Activated naive CD8-positive, alpha-beta T cell treated with anti-CD3 and anti-CD28 coated beads, Interleukin-2, amount 10 ng/mL, durations not matched to agents 7 days and 5 days (primary cell): ENCODE data around the gene THNSL1. TPM values are rescaled to one million over a fixed set of nuclear protein-coding genes. Genes with fewer than 3 reads are reported as not detected.
A peak's percentile ranks its signal among the peaks of the same experiment; 100 is the strongest.
"Not testable (repeated sequence)": the region's sequence is repeated elsewhere in the genome, so short reads cannot be mapped to it uniquely, and the experiment has no call there.

Experiments
- ATAC-seq: fragments of 150-1000 bp; cut with Tn5 transposase; one replicate; pipeline ENCODE4 v1.10.0; 2021; ENCODE audit warnings: low read depth, moderate library complexity
- POLR2A ChIA-PET: fragments of 350-600 bp; sonication (Branson Sonifier 250); formaldehyde crosslinking; loops from one replicate; lab custom pipeline; 2021; ENCODE audit warnings: antibody characterized with exemption; lab: Charles Lee
- DNase-seq: peaks from one replicate; pipeline ENCODE4 v3.0.0; 2021
- H3K27ac Mint-ChIP-seq: one replicate; pipeline ENCODE4 v1.8.0; 2022; ENCODE audit warnings: mild to moderate bottlenecking, mixed read lengths
- H3K27me3 Mint-ChIP-seq: one replicate; pipeline ENCODE4 v1.8.0; 2022; ENCODE audit warnings: mild to moderate bottlenecking, moderate library complexity, mixed read lengths
- H3K36me3 Mint-ChIP-seq: one replicate; pipeline ENCODE4 v1.8.0; 2021; ENCODE audit warnings: mild to moderate bottlenecking, mixed read lengths
- H3K4me1 Mint-ChIP-seq: one replicate; pipeline ENCODE4 v1.8.0; 2021; ENCODE audit warnings: mixed read lengths
- H3K4me3 Mint-ChIP-seq: one replicate; pipeline ENCODE4 v1.8.0; 2022; ENCODE audit warnings: mild to moderate bottlenecking, moderate library complexity, mixed read lengths
- H3K9me3 Mint-ChIP-seq: one replicate; pipeline ENCODE4 v1.8.0; 2021; ENCODE audit warnings: mixed read lengths
- total RNA-seq, 2 experiments: library from RNA; stranded (reverse); gene quantifications; one replicate each; pipeline ENCODE4 v1.2.3, GENCODE V29; 2021

Gene THNSL1, protein sequence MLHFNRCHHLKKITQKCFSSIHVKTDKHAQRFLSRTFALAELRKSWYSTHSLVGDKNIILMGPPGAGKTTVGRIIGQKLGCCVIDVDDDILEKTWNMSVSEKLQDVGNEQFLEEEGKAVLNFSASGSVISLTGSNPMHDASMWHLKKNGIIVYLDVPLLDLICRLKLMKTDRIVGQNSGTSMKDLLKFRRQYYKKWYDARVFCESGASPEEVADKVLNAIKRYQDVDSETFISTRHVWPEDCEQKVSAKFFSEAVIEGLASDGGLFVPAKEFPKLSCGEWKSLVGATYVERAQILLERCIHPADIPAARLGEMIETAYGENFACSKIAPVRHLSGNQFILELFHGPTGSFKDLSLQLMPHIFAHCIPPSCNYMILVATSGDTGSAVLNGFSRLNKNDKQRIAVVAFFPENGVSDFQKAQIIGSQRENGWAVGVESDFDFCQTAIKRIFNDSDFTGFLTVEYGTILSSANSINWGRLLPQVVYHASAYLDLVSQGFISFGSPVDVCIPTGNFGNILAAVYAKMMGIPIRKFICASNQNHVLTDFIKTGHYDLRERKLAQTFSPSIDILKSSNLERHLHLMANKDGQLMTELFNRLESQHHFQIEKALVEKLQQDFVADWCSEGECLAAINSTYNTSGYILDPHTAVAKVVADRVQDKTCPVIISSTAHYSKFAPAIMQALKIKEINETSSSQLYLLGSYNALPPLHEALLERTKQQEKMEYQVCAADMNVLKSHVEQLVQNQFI
- 1 to 10 TPM; 4.2 to 4.7 TPM for total RNA-seq

DNA sequence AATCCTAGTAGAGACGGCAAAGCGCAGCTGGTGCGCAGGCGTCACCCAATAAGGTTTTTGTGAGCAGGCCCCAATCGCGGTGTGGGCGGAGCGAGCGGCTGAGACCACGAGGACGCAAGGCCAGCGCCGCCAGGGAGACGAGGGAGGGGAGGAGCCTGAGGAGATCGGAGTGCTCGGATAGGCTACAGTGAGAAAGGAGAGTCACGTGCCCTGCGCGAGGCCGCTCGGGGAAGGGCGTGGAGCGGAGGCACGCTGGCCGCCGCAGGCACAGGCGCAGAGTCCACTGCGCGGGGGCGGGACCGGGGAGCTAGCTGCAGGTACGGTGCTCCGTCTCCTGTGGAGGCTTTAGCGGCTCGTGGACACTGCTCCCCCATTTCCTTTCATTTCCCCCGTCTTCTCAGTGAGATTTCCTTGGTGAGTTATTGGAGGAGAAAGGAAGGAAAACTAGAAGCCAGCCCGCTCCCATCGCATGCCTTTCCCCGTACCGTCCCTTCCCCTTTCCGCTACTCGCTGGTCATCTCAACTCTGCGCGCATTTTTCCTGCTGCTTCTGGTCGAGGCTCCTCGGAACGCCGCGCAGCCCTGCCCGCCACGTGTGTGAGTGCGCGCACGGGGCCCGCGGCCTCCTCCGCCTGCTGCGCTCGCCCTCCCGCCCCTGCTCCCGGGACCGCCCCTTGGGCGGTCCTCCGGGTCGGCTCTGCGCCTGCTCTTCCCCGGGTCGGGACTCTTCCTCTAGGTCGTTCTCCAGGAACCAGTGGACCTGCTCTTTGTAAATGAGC, at the start of gene THNSL1:
Gene THNSL1 (plus strand): TSS at position 237 of the 778 bp plus-strand sequence. CDS start 6,612 bp downstream, outside the sequence.
- Mint-ChIP-seq H3K9me3 (peaks cover 1% of the 10 kb centered on the region), H3K4me3 (peak within 1 kb of the TSS; percentile 94), H3K27me3 (no peaks in the 10 kb centered on the region), H3K4me1 (peaks cover 12% of the 10 kb centered on the region), H3K27ac (peak within 1 kb of the TSS; percentile 90), H3K36me3 (peaks cover 2% of the 10 kb centered on the region)
- DNase-seq (peak; percentile 94), ATAC-seq (peak; percentile 98)
- POLR2A ChIA-PET: interaction anchor here (1.1 kb wide), 2 partner anchors 135 to 292 kb away, joined by 3 to 4 read pairs; no protein-coding TSS in a partner anchor

DNA sequence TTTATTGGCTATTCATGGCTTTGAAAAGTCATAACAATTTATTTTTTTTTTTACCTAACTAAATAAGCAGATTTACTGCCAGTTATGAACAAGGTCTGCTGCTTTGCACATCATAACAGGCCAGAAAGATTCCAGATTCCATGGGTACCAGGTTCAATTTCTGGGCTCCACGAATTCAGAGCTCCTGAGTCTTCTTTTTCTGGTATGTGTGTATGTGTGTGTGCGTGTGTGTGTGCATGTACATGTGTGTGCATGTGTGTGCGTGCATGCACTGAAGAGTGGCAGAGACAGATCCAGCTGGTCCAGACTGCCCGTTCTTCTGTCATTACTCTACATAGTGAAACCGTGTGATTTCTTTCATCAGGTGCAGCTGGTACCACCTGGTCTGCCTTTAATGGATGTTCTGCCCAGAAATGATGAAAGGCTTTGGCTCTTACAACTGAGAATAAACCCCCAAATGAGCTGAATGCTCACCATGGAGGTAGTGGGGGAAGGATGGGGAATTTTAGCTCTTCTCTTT, 49.4 kb upstream of the THNSL1 start:
- ATAC-seq: no peak
- no peaks in the 10 kb centered on the region for H3K36me3 Mint-ChIP-seq
- no peaks in the 10 kb centered on the region for H3K27me3 Mint-ChIP-seq
- DNase-seq: no peak
- peaks cover 2% of the 10 kb centered on the region for H3K4me1 Mint-ChIP-seq
- POLR2A ChIA-PET: no interaction called here
- no peaks in the 10 kb centered on the region for H3K9me3 Mint-ChIP-seq
- H3K27ac Mint-ChIP-seq: no peak overlapping the region
- H3K4me3 Mint-ChIP-seq: no peak overlapping the region

DNA sequence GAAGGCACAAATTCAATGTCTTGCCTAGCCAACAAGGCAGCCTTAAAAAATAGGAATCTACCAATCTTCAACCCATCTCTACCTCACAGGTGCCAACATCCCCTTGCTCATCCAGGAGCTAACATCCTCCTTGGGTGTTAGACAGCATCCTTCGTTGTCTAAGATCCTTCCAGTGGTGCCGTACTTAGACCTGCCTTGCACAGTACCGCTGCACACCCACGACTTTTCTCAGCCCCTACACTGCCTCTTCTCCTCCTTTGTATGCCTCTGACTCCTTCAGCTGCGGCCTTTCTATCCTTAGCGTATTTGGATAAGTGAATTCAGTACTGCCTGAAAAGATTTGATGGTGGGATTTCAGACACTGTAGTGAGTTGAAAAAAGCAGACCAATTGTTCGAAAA, 48.1 kb upstream of the THNSL1 start:
- POLR2A ChIA-PET: no interaction called here
- DNase-seq: no peak
- no peaks in the 10 kb centered on the region for H3K36me3 Mint-ChIP-seq
- no peak overlapping the region for H3K4me3 Mint-ChIP-seq
- no peak for ATAC-seq
- no peak overlapping the region for H3K27ac Mint-ChIP-seq
- H3K9me3 Mint-ChIP-seq: no peaks in the 10 kb centered on the region
- H3K27me3 Mint-ChIP-seq: no peaks in the 10 kb centered on the region
- H3K4me1 Mint-ChIP-seq: peaks cover 2% of the 10 kb centered on the region

DNA sequence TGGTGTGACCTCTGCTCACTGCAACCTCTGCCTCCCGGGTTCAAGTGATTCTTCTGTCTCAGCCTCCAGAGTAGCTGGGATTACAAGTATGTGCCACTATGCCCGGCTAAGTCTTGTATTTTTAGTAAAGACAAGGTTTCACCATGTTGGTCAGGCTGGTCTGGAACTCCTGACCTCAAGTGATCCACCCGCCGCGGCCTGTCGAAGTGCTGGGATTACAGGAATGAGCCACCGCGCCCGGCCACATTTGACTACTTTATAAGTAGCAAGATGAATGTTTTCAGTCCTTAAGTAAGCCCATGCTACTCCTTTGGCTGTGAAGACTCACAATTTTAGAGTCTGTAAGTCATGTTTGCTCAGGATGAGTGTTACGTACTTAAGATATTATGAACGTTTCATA, 47.5 kb upstream of the THNSL1 start:
- DNase-seq, H3K27me3 Mint-ChIP-seq, H3K27ac Mint-ChIP-seq, H3K4me1 Mint-ChIP-seq, H3K4me3 Mint-ChIP-seq, ATAC-seq, POLR2A ChIA-PET, H3K36me3 Mint-ChIP-seq, H3K9me3 Mint-ChIP-seq: not testable (repeated sequence)

DNA sequence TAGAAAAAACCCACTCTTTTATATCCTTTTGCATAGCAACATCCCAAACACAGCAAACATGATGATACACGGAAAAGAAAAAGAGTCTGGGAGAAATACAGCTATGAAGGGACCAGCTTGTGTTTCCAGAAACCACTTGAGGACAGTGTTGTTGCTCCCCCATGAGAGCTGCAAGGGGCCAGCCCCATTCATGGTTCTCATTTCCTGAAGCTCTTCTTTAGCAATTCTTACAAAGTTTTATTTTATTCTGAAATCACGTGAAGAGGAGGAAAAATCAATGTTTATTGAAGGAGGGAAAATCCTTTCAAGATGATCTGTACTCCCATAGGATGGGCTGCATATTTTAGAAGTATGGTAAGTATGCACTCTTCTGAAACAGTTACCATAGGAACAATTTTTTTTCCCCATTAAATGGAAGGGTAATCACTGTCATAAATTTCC, 46.6 kb upstream of the THNSL1 start:
- Mint-ChIP-seq H3K9me3 (no peaks in the 10 kb centered on the region), H3K4me1 (peaks cover 2% of the 10 kb centered on the region), H3K27me3 (no peaks in the 10 kb centered on the region), H3K36me3 (no peaks in the 10 kb centered on the region), H3K27ac (no peak overlapping the region), H3K4me3 (no peak overlapping the region)
- no peak for ATAC-seq
- POLR2A ChIA-PET: no interaction called here
- no peak for DNase-seq

DNA sequence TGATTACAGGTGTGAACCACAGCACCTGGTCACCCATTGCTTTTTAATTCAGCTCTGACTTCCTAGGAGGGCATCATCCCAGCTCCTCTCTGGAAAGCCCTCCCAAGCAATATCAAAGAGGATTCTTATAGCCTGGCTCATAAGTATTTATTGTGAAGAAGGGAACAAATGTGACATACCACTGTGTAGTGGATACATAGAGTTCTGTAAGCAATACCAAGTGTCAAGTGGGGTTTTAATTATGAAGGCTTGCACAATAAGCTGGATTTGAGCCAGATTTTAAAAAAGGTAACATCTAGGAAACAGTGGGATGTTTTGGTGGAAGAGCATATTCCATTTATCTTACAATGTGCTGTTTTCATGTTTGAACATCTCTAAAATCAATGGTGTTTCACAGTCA, 45.0 kb upstream of the THNSL1 start:
- POLR2A ChIA-PET: no interaction called here
- H3K36me3 Mint-ChIP-seq: peaks cover 3% of the 10 kb centered on the region
- no peak for ATAC-seq
- peaks cover 2% of the 10 kb centered on the region for H3K4me1 Mint-ChIP-seq
- H3K4me3 Mint-ChIP-seq: no peak overlapping the region
- no peaks in the 10 kb centered on the region for H3K27me3 Mint-ChIP-seq
- DNase-seq: no peak
- no peak overlapping the region for H3K27ac Mint-ChIP-seq
- H3K9me3 Mint-ChIP-seq: no peaks in the 10 kb centered on the region

DNA sequence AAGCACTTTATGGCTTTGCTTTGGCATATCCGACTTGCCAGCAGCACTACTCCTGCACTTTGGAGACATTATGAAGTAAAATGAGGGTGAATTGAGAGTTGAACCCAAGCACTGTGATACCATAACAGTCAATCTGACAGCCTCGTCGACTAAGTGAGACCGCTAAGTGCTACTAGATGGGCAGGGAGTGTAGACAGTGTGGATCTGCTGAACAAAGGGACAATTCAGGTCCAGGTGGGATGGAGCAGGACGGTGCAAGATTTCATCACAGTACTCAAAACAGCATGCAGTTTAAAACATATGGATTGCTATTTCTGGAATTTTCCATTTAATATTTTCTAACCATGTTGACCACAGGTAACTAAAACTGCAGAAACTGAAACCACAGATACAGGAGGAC, 43.2 kb upstream of the THNSL1 start:
- POLR2A ChIA-PET: no interaction called here
- H3K27ac Mint-ChIP-seq: no peak overlapping the region
- DNase-seq (no peak), ATAC-seq (no peak)
- no peaks in the 10 kb centered on the region for H3K9me3 Mint-ChIP-seq
- no peak overlapping the region for H3K4me3 Mint-ChIP-seq
- no peaks in the 10 kb centered on the region for H3K4me1 Mint-ChIP-seq
- H3K36me3 Mint-ChIP-seq: peaks cover 3% of the 10 kb centered on the region
- H3K27me3 Mint-ChIP-seq: no peaks in the 10 kb centered on the region

DNA sequence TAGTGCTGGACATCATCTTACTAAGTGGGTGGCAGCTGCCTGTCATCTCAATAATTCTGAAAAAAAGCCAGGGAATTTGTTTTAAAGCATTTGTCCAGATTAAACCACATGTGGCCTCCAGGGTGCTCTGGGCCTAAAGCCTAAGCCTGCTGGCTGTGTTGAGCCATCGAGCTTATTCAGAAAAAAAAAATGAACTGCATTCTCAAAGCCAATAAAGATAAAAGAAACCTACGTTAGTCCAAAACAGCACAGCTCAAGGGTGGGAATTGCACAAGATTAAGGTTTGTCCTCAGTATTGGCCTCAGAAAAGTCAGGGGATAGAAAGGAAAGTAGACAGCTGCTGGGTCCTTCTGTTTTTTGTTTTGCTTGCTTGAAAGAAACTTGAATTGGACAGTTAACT, 41.4 kb upstream of the THNSL1 start:
- no peak for ATAC-seq
- H3K4me3 Mint-ChIP-seq: no peak overlapping the region
- no peak overlapping the region for H3K27ac Mint-ChIP-seq
- no peaks in the 10 kb centered on the region for H3K27me3 Mint-ChIP-seq
- no peaks in the 10 kb centered on the region for H3K4me1 Mint-ChIP-seq
- no peak for DNase-seq
- peaks cover 3% of the 10 kb centered on the region for H3K36me3 Mint-ChIP-seq
- POLR2A ChIA-PET: no interaction called here
- H3K9me3 Mint-ChIP-seq: no peaks in the 10 kb centered on the region

DNA sequence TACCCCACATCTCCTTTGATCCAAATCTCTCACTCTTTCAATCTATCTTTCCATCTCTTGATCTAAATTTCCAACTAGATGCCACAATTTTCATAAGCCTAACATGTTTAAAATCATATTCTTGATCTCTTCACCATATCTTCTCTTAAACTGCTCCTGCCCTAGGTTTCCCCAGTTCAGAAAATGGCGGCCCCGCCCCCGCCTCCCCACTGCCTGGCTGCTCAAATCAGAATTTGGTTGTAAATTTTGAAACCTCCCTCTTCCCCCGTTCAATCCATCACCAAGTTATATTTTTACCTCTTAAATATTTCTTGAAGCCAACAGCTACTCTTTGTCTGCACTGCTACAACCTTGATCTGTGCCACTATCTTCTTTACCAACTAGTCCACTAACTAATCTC, 36.7 kb upstream of the THNSL1 start:
- Mint-ChIP-seq H3K36me3 (peaks cover 7% of the 10 kb centered on the region), H3K27ac (no peak overlapping the region)
- DNase-seq: no peak

DNA sequence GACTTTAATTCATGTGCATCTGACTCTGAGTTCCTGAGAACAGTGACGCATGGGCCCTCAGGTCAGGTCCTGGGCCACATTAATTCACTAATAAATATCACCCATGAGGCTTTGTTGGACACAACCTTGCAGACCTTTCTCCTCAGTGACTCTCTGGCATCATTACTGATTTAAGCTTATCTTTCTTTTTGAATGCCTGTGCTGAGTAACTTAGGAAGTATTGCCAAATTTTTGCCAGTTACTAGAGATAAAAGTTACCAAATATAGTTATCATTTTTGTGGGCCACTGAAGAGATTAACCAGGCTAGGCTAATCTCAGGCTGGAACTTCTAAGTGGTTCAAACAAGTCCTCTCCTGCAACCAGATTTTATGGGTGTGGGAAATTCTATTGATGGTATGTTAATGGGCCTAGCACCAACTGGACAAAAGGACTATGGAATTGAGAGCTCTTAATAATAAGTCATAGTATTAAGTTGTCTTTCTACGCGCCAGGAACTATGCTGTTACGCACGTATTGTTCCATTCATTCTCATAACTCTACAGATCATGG, 35.2 kb upstream of the THNSL1 start:
- peaks cover 3% of the 10 kb centered on the region for H3K27me3 Mint-ChIP-seq
- no peak overlapping the region for H3K4me3 Mint-ChIP-seq
- DNase-seq: no peak
- H3K4me1 Mint-ChIP-seq: peaks cover 10% of the 10 kb centered on the region
- no peaks in the 10 kb centered on the region for H3K9me3 Mint-ChIP-seq
- POLR2A ChIA-PET: no interaction called here
- H3K27ac Mint-ChIP-seq: no peak overlapping the region
- ATAC-seq: no peak
- H3K36me3 Mint-ChIP-seq: peaks cover 4% of the 10 kb centered on the region

More for the DNA sequence above, 36.7 kb upstream of the THNSL1 start:
- POLR2A ChIA-PET: no interaction called here
- no peak overlapping the region for H3K4me3 Mint-ChIP-seq
- peaks cover 3% of the 10 kb centered on the region for H3K27me3 Mint-ChIP-seq
- ATAC-seq: no peak
- H3K9me3 Mint-ChIP-seq: no peaks in the 10 kb centered on the region
- peaks cover 10% of the 10 kb centered on the region for H3K4me1 Mint-ChIP-seq

DNA sequence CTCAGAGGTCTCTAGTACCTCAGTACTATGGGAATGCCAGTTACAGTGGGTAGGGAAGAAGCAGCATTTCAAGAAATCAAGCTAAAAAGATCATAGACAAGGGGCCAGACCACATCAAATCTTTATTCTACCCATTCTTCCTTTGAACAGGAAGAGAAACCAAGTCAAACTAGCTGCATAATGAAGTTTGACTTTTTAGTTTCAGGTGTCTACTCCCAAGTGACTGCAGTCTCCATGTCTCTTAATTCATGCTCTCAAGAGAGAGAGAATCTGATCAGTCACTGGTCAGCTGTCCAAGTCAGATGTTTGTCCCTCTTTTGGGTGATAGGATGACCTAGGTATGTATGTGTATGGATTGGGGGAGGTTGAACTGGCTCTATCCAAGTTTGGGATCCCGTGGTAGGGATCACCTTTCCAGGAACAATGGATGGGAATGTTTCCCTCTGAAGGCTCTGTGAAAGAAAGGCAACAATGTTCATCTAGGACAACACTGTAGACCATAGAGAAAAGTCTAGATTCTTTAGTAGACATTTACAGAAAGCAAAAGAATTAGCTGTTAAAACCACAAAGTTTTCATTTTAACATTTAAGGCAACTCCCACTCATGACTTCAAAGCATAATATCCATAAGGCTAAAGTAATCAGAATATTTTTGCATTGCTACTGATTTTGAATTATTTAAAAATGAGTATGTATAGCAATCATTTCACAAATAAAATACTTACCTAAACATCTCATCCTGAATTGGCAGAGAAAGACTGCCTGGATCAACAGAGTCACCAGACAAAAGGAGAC, 33.9 kb upstream of the THNSL1 start:
- Mint-ChIP-seq H3K27ac (no peak overlapping the region), H3K4me3 (no peak overlapping the region), H3K4me1 (peaks cover 10% of the 10 kb centered on the region), H3K27me3 (peaks cover 3% of the 10 kb centered on the region), H3K36me3 (peaks cover 4% of the 10 kb centered on the region), H3K9me3 (no peaks in the 10 kb centered on the region)
- DNase-seq (no peak), ATAC-seq (no peak)
- POLR2A ChIA-PET: no interaction called here

DNA sequence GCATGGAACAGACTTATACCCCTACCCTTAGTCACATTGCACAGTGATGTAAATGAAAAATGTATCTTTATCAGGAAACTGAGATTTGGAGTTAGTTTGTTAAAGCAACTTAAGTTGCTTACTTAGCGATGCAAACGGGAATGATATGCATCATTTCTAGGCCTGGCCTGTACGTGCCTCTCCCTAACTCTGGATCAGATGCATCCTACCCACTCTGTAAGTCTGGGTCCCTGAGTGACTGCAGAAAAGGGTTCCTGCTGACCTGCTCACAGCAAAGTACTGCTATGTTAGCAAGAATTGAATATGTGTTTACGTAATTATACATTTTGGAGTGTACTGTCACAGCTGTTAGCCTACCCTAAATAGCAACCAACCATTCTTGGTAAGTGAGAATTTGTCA, 33.3 kb upstream of the THNSL1 start:
- Mint-ChIP-seq H3K4me1 (peaks cover 10% of the 10 kb centered on the region), H3K4me3 (no peak overlapping the region), H3K27me3 (peaks cover 3% of the 10 kb centered on the region), H3K36me3 (peaks cover 4% of the 10 kb centered on the region), H3K27ac (no peak overlapping the region), H3K9me3 (no peaks in the 10 kb centered on the region)
- ATAC-seq (no peak), DNase-seq (no peak)
- POLR2A ChIA-PET: no interaction called here
